Measurements from ENCODE around the gene PDLIM3. TPM values are rescaled to one million over a fixed set of nuclear protein-coding genes. Genes with fewer than 3 reads are reported as not detected.

PDLIM3 gene
- total RNA-seq, 1 donor, result 15.1 TPM

DNA sequence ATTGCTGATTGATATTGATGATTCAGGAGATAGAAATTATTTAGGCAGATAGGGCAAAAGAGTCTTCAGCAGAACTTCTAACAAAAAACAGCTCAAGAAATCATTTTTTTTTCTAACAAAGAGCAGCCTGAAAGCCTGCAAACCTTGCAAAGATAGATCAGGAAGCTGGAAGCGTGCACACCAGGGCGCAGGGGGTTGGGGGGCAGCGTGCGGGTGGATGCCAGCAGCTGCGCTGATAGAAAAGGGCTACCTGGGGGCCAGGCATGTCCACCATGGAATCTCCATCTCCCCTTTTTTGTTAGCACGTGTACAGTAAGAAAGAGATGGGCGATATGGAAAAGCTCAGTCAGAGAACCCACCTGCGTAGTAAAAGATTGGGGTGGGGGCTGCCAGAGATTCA lies 62.1 kb downstream of the PDLIM3 start:
- no peak for DNase-seq (ENCODE audit: low read depth)
- TF ChIP-seq, protein P1, sequence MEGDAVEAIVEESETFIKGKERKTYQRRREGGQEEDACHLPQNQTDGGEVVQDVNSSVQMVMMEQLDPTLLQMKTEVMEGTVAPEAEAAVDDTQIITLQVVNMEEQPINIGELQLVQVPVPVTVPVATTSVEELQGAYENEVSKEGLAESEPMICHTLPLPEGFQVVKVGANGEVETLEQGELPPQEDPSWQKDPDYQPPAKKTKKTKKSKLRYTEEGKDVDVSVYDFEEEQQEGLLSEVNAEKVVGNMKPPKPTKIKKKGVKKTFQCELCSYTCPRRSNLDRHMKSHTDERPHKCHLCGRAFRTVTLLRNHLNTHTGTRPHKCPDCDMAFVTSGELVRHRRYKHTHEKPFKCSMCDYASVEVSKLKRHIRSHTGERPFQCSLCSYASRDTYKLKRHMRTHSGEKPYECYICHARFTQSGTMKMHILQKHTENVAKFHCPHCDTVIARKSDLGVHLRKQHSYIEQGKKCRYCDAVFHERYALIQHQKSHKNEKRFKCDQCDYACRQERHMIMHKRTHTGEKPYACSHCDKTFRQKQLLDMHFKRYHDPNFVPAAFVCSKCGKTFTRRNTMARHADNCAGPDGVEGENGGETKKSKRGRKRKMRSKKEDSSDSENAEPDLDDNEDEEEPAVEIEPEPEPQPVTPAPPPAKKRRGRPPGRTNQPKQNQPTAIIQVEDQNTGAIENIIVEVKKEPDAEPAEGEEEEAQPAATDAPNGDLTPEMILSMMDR (IDR thresholded peaks at IDR 0.05; ENCODE audit: insufficient read depth, low read depth, low read length), result no peak
- H3K4me3 ChIP-seq (ENCODE audit: low read depth, low read length), result no peak overlapping the region

DNA sequence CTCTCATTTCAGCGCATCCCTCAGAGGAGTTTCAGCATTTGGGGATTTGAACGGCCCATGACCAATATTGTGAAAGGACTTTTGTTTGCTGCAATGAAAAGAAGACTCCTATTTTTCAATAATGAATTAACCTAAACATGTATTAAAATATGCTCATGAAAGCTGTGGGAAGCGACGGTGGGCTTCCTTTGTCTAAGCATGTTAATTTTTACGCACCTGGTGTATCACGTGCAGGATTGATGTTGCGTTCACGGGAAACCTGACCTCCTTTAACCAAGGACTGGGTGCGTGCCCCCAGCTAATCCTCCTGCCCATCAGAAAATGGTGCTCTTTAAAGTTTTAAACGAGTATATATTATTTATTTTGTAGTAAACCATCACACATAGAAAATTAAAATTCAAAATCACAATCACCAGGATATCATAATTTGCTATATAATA lies 63.2 kb downstream of the PDLIM3 start:
- no peak for DNase-seq (ENCODE audit: low read depth)
- TF ChIP-seq, protein P1 (IDR thresholded peaks at IDR 0.05; ENCODE audit: insufficient read depth, low read depth, low read length), result no peak

DNA sequence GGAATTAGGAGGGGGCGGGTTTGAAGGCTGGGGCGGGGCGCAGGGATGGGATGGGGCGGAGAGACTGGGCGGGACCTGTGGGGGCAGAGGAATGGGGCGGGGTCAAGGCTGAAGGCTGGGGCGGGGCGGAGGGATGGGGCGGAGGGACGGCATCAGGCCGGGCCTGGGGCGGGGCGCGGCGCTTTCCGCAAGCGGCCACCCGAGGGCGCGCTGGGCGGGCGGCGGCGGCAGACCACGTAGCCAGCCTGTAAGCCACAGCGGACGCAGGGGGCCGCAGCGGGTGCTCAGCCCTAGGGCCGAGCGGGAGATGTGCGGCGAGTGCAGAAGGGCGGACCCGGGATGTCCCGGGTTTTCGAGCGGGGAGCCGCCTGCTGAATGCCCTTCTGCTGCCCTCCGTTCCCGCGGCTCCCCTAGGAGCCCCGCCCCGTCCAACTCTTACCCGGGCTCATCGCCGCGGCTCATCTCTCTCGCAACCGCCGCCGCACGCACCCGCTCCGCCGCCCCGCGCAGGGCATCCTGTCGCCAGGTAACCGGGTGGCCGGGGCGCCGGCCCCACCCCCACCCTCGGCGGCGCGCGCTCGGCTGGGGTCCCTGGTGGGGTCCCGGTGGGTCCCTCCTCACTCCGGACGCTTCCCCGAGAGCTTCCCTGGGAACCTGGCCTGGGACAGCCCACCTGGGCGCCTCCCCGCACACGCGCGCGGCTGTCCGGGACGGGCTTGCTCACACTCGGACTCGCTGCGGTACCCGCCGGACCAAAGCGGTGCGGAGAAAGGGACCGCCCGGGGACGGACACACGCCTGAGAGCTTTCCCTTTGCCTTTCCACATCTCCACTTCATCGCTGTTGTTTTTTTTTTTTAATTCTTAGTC lies 63.8 kb downstream of the PDLIM3 start, which contains the start of gene CCDC110:
Gene CCDC110, minus strand, starts transcription at position 499 of the 868 bp plus-strand sequence. Its CDS starts 50 bp downstream, at position 449.
- DNase-seq (ENCODE audit: low read depth), result peak; percentile 95
- TF ChIP-seq, protein P1 (IDR thresholded peaks at IDR 0.05; ENCODE audit: insufficient read depth, low read depth, low read length), result peak; percentile 49
- peak within 1 kb of the TSS; percentile 71 for H3K4me3 ChIP-seq (ENCODE audit: low read depth, low read length)

More for the DNA sequence above, 63.2 kb downstream of the PDLIM3 start:
- peak overlapping the region; percentile 71 for H3K4me3 ChIP-seq (ENCODE audit: low read depth, low read length)

DNA sequence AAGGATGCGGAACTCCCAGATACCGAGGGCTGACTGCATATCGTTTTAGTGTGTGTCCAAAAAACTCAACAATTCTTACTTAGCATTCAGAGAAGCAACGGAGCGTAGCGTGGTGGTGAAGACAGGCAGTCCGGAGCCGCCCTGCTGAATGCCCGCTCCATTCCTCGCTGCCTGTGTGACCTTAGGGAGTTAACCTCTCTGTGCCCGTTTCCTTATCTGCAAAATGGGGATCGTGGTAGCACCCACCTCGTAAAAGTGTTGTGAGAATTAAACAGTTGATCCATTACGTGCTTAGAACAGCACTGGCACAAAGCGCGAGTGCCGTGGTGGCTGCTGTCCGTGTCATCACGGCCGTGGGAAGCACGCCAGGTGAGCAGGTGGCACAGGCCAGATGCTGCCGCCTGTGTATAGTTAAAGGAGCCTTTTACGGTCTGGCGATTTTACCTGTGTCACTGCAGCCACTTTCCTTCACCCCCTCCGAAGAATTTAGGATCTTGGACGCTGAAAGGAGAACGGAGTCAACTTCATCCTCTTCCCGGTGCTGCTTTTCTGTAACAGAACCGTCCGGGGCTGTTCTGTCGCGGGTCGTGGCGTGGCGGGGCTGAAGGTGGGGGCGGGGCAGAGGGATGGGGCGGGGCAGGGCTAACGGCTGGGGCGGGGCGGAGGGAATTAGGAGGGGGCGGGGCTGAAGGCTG lies 64.7 kb downstream of the PDLIM3 start:
- H3K4me3 ChIP-seq (ENCODE audit: low read depth, low read length), result peak overlapping the region; percentile 62
- DNase-seq (ENCODE audit: low read depth), result peak; percentile 18
- TF ChIP-seq, protein P1 (IDR thresholded peaks at IDR 0.05; ENCODE audit: insufficient read depth, low read depth, low read length), result no peak

DNA sequence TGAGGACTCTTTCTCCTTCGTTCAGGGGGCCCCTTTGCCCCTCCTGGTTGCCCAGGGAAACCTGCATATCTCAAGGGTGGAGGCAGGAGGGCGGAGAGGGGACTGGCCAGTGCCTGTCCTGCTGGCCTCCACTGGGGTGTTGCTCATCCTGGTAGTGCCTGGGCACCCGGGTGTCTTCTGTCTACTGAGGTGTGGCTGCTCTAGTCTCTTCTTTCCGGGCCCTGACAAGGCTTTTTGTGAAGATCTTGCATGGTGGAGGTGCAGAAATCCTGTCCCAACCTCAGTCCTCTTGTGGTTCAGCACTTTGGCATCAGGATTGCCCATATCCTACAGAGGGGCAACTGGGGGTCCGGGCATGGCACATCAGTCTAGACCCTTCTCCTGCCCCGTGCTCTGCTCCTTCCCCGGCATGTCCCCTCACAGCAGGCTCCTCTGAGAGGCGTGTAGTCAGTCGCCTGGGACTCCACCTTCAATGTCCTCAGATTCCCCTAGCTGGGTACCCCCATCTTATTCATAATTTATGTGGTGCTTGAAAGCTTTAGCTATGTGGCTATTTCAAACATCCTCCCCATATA lies 65.6 kb downstream of the PDLIM3 start:
- TF ChIP-seq, protein P1 (IDR thresholded peaks at IDR 0.05; ENCODE audit: insufficient read depth, low read depth, low read length), result no peak
- H3K4me3 ChIP-seq (ENCODE audit: low read depth, low read length), result no peak overlapping the region
- no peak for DNase-seq (ENCODE audit: low read depth)

DNA sequence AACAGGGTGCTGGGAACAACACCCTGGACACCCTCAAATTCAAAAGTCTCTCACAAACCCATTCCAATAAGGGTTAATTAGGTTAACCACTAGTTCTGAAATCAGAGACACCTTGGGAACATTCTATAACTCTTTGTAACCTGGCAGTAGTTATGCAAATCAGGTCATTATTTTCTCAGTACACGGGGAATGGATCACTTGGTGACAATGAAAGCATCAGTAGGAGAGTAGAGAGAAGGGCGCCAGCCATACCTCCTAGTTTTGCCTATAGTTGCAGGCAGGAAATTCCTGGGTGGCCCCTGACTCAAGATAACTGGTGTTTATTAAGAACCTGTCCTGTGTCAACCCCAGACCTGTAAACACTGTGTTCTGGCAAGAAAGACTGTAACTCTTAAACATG lies 66.3 kb downstream of the PDLIM3 start:
- no peak overlapping the region for H3K4me3 ChIP-seq (ENCODE audit: low read depth, low read length)
- TF ChIP-seq, protein P1 (IDR thresholded peaks at IDR 0.05; ENCODE audit: insufficient read depth, low read depth, low read length), result no peak
- DNase-seq (ENCODE audit: low read depth), result no peak

Data from fibroblast of villous mesenchyme (primary cell).